ENCODE data around the gene CCDC110. TPM values are rescaled to one million over a fixed set of nuclear protein-coding genes. Genes with fewer than 3 reads are reported as not detected.

The CCDC110 gene
- total and polyA plus RNA-seq, 2 of the 4 experiments (the other 2 are of a cell fraction) = 0.46 to 0.90 TPM

GRCh38 chr4:185405296-185405999 lies 66.1 kb downstream of the CCDC110 start:
- Histone ChIP-seq H2BK120ac (ENCODE audit: low read depth, low read length) (no peak overlapping the region), H3K36me3 (ENCODE audit: control insufficient read depth, insufficient read depth, low read length) (peaks cover 21% of the 10 kb centered on the region), H3K56ac (ENCODE audit: extremely low read depth, insufficient read depth, low read length) (no peak overlapping the region), H2BK15ac (ENCODE audit: low read depth, low read length) (no peak overlapping the region), H2AK9ac (replicated peaks; ENCODE audit: low read depth, low read length, poor library complexity) (no peak overlapping the region), H2AFZ (replicated peaks; ENCODE audit: low read length, poor library complexity) (no peak overlapping the region), H3K4ac (ENCODE audit: low read depth, low read length) (no peak overlapping the region), H3K79me1 (ENCODE audit: low read depth in 1 of 2, low read length in 2 of 2) (no peaks in the 10 kb centered on the region; a peak in 1 of 4 replicates), H3K4me1 (ENCODE audit: control insufficient read depth, insufficient read depth, low read length) (no peaks in the 10 kb centered on the region), H3K27me3 (ENCODE audit: control insufficient read depth, insufficient read depth, low read length) (no peaks in the 10 kb centered on the region), H4K5ac (ENCODE audit: low read depth, low read length) (no peak overlapping the region), H3K9me3 (ENCODE audit: control insufficient read depth, insufficient read depth, low read length) (peaks cover 3% of the 10 kb centered on the region), H3K9me1 (ENCODE audit: insufficient read depth, low read length) (no peaks in the 10 kb centered on the region), H3K4me3 (ENCODE audit: insufficient read depth, low read depth, low read length) (no peak overlapping the region), H3K14ac (replicated peaks; ENCODE audit: low read depth, low read length) (no peak overlapping the region), H3K23ac (ENCODE audit: low read depth, low read length) (no peak overlapping the region), H3K9ac (ENCODE audit: low read depth, low read length) (no peak overlapping the region), H4K91ac (ENCODE audit: insufficient read depth, low read depth, low read length) (no peak overlapping the region), H2BK5ac (ENCODE audit: low read depth, low read length, poor library complexity, severe bottlenecking) (no peak overlapping the region), H3K18ac (ENCODE audit: low read depth, low read length) (no peak overlapping the region), H2BK20ac (ENCODE audit: low read depth, low read length) (no peak overlapping the region), H2AK5ac (ENCODE audit: low read depth, low read length) (no peak overlapping the region), H4K8ac (ENCODE audit: low read depth in 2 of 2, low read length in 2 of 2) (no peak overlapping the region), H3K4me2 (ENCODE audit: low read depth, low read length) (no peak overlapping the region), H4K20me1 (ENCODE audit: insufficient read depth, low read length) (no peaks in the 10 kb centered on the region), H3K27ac (ENCODE audit: insufficient read depth, low read length) (no peak overlapping the region)
- ChIA-PET CTCF (no interaction called here), POLR2A (ENCODE audit: unreplicated experiment) (interaction anchor here (0.6 kb wide), 1 partner anchor 232 kb away, joined by 5 read pairs; no protein-coding TSS in a partner anchor)
- WGBS, 2 experiments (ENCODE audit: extremely low coverage in 2 of 2, insufficient read length in 1 of 2) = 80% methylated on average over 2 of the region's 6 CpGs; no CpG with 5 or more reads in 1 of the 2 experiments
- BruUV-seq (replicated peaks) = no TSS peak
- intact Hi-C loops (cut with micrococcal nuclease) (no loop called here), dilution Hi-C loops (cut with HindIII; ENCODE audit: low sequenced_read_pairs, unreplicated experiment) (no loop called here), in situ Hi-C loops (cut with MboI; ENCODE audit: low sequenced_read_pairs) (no loop called here)
- no peak for TF ChIP-seq RAD21 (IDR thresholded peaks at IDR 0.05; ENCODE audit: low read length)
- TF ChIP-seq SMC3 (IDR thresholded peaks at IDR 0.05; ENCODE audit: low read depth, low read length) = no peak
- no peak for TF ChIP-seq CTCF (conservative IDR thresholded peaks at IDR 0.05; ENCODE audit: low read depth, low read length)
- ATAC-seq (ENCODE audit: low read depth) = no peak
- no peak for DNase-seq
